SU-DHL-6 (cell line): ENCODE measurements around the gene DBNDD1.
"Not testable (repeated sequence)": the region's sequence is repeated elsewhere in the genome, so short reads cannot be mapped to it uniquely, and the experiment has no call there.

Experiments
- H2AFZ ChIP-seq: fragments of 200-600 bp; sonication (generic); 2 replicates; pipeline ENCODE4 v1.6.1; 2014; ENCODE audit warnings: low read depth, mild to moderate bottlenecking, moderate library complexity, mixed read lengths, antibody characterized with exemption, low read length; ENCODE audit not compliant: severe bottlenecking
- H3F3A ChIP-seq: fragments of 200-600 bp; shearing (Covaris generic); 2 replicates; pipeline ENCODE4 v1.6.0; 2016; ENCODE audit warnings: antibody characterized with exemption, mild to moderate bottlenecking; ENCODE audit not compliant: insufficient read depth
- H3K27ac ChIP-seq: fragments of 200-600 bp; sonication (generic); 2 replicates; pipeline ENCODE4 v1.5.1; 2016; ENCODE audit warnings: low read depth, mild to moderate bottlenecking, low read length, moderate library complexity, mixed read lengths
- H3K27me3 ChIP-seq: fragments of 200-600 bp; sonication (generic), shearing (Covaris generic); 2 replicates; pipeline ENCODE4 v1.6.0; 2014; ENCODE audit warnings: mild to moderate bottlenecking, low read length
- H3K36me3 ChIP-seq: fragments of 200-600 bp; sonication (generic); 2 replicates; pipeline ENCODE4 v1.6.1; 2014; ENCODE audit warnings: mild to moderate bottlenecking, low read length, mixed read lengths
- H3K4me2 ChIP-seq: fragments of 300-600, 200-600 bp; shearing (Covaris generic), sonication (generic); 2 replicates; pipeline ENCODE4 v1.6.0; 2014; ENCODE audit warnings: low read length, low read depth, mild to moderate bottlenecking; ENCODE audit not compliant: poor library complexity, severe bottlenecking
- H3K4me3 ChIP-seq: fragments of 200-600 bp; sonication (generic); 2 replicates; pipeline ENCODE4 v1.5.1; 2014; ENCODE audit warnings: antibody characterized with exemption, low read length, mild to moderate bottlenecking, mixed read lengths; ENCODE audit not compliant: insufficient read depth, poor library complexity, severe bottlenecking
- H3K79me2 ChIP-seq: fragments of 200-600 bp; sonication (generic); 2 replicates; pipeline ENCODE4 v1.6.1; 2014; ENCODE audit warnings: mild to moderate bottlenecking, low read length, moderate library complexity; ENCODE audit not compliant: insufficient read depth
- H3K9ac ChIP-seq: fragments of 200-600 bp; sonication (generic); 2 replicates; pipeline ENCODE4 v1.7.0; 2014; ENCODE audit warnings: mild to moderate bottlenecking, low read length
- H3K9me2 ChIP-seq: fragments of 200-600 bp; sonication (generic); replicated peaks from 2 replicates; pipeline ENCODE4 v1.6.1; 2014; ENCODE audit warnings: low read length; ENCODE audit not compliant: insufficient read depth
- H3K9me3 ChIP-seq: fragments of 200-600 bp; sonication (generic); 2 replicates; pipeline ENCODE4 v1.6.1; 2014; ENCODE audit warnings: low read length, mixed read lengths; ENCODE audit not compliant: insufficient read depth
- H4K20me1 ChIP-seq: fragments of 200-600 bp; sonication (generic); 2 replicates; pipeline ENCODE4 v1.6.1; 2014; ENCODE audit warnings: low read depth, mild to moderate bottlenecking, antibody characterized with exemption, low read length, moderate library complexity, mixed read lengths
- EZH2phosphoT487 ChIP-seq: fragments of 200-600 bp; sonication (generic), shearing (Covaris generic); conservative IDR thresholded peaks from 2 replicates; pipeline ENCODE4 v1.6.1; 2018; ENCODE audit warnings: mild to moderate bottlenecking, antibody characterized with exemption, low read length, moderate library complexity, mixed read lengths
- TF ChIP-seq, protein P1 (sequence below): fragments of 200-600 bp; sonication (generic); IDR thresholded peaks from one replicate; pipeline ENCODE4 v1.5.1; 2017; ENCODE audit warnings: antibody characterized with exemption, mild to moderate bottlenecking, low read length, moderate library complexity; ENCODE audit not compliant: insufficient read depth, poor library complexity, severe bottlenecking

Gene DBNDD1

DNA sequence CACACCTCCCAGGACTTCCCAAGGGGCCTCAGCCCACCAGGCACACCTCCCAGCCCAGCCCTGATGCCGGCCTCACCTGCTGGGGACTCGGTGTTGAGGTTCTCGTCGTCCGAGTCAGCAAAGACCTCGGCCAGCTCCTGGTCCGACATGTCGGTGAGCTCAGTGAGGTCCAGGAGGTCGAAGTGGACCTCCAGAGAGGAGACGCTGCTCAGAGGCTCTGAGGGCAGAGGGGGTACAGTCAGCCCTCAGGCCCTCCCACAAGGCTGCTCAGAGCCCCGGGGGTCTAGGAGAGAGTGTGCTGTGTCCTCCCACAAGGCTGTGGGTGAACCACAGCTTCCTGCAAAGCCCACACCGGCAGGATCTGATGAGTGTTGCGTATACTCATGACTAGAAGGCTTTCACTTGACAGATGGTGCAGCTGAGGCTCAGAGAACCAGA is 10.5 kb downstream of the DBNDD1 start:
- H4K20me1 ChIP-seq, result no peaks in the 10 kb centered on the region
- H3K9me2 ChIP-seq, result no peaks in the 10 kb centered on the region
- H3K79me2 ChIP-seq, result no peaks in the 10 kb centered on the region
- H2AFZ ChIP-seq, result no peak overlapping the region
- no peak for TF ChIP-seq EZH2phosphoT487
- TF ChIP-seq, protein P1, sequence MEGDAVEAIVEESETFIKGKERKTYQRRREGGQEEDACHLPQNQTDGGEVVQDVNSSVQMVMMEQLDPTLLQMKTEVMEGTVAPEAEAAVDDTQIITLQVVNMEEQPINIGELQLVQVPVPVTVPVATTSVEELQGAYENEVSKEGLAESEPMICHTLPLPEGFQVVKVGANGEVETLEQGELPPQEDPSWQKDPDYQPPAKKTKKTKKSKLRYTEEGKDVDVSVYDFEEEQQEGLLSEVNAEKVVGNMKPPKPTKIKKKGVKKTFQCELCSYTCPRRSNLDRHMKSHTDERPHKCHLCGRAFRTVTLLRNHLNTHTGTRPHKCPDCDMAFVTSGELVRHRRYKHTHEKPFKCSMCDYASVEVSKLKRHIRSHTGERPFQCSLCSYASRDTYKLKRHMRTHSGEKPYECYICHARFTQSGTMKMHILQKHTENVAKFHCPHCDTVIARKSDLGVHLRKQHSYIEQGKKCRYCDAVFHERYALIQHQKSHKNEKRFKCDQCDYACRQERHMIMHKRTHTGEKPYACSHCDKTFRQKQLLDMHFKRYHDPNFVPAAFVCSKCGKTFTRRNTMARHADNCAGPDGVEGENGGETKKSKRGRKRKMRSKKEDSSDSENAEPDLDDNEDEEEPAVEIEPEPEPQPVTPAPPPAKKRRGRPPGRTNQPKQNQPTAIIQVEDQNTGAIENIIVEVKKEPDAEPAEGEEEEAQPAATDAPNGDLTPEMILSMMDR, result no peak
- H3K9ac ChIP-seq, result no peak overlapping the region
- no peak overlapping the region for H3K4me2 ChIP-seq
- H3K27ac ChIP-seq, result no peak overlapping the region
- no peak overlapping the region for H3K4me3 ChIP-seq
- no peaks in the 10 kb centered on the region for H3K36me3 ChIP-seq
- H3K27me3 ChIP-seq, result no peaks in the 10 kb centered on the region
- no peaks in the 10 kb centered on the region for H3F3A ChIP-seq
- H3K9me3 ChIP-seq, result no peaks in the 10 kb centered on the region

DNA sequence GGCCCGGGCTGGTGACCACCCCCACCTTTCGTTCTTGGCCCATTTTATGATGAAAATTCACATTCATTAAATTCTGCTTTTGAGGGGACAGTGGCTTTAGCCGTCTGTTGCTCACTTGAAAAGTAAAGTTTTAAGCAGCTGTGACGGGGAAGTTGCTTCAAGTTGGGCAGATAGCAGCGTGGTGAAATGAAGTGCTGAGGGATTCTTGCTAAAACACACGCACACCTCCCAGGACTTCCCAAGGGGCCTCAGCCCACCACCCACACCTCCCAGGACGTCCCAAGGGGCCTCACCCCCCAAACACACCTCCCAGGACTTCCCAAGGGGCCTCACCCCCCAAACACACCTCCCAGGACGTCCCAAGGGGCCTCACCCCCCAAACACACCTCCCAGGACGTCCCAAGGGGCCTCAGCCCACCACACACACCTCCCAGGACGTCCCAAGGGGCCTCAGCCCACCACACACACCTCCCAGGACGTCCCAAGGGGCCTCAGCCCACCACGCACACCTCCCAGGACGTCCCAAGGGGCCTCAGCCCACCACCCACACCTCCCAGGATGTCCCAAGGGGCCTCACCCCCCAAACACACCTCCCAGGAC is 11.5 kb downstream of the DBNDD1 start:
- H3K79me2 ChIP-seq, H3K4me3 ChIP-seq, H2AFZ ChIP-seq, H3K27ac ChIP-seq, H3F3A ChIP-seq, H3K4me2 ChIP-seq, H3K9me2 ChIP-seq, H3K36me3 ChIP-seq, H3K27me3 ChIP-seq, H3K9ac ChIP-seq, H4K20me1 ChIP-seq, H3K9me3 ChIP-seq: not testable (repeated sequence)

DNA sequence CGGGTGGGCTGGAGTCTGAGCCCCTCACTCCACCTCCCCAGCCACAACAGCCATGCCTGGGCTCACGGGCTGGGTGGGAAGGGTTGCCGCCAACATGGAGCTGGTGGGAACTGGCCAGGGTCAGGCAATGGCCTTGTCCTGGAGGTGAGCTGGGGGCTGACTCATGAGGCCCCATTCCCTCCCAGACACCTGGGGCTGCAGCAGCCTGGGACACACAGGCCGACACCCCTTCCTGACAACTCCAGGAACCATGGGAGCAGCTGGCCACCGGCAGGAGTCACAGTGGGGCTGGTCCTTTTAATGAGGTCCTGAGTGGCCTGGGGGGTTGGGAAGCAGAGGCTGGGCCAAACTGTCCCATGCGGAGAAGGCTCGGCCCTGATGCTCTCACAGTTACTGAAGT is 12.2 kb downstream of the DBNDD1 start:
- Histone ChIP-seq H4K20me1 (no peaks in the 10 kb centered on the region), H3K27me3 (no peaks in the 10 kb centered on the region), H3K27ac (no peak overlapping the region), H3K79me2 (no peaks in the 10 kb centered on the region), H3F3A (no peaks in the 10 kb centered on the region), H3K4me3 (no peak overlapping the region), H3K36me3 (no peaks in the 10 kb centered on the region), H3K9ac (no peak overlapping the region), H3K9me2 (no peaks in the 10 kb centered on the region), H3K4me2 (no peak overlapping the region), H3K9me3 (no peaks in the 10 kb centered on the region), H2AFZ (no peak overlapping the region)
- TF ChIP-seq, protein P1, result no peak
- no peak for TF ChIP-seq EZH2phosphoT487

DNA sequence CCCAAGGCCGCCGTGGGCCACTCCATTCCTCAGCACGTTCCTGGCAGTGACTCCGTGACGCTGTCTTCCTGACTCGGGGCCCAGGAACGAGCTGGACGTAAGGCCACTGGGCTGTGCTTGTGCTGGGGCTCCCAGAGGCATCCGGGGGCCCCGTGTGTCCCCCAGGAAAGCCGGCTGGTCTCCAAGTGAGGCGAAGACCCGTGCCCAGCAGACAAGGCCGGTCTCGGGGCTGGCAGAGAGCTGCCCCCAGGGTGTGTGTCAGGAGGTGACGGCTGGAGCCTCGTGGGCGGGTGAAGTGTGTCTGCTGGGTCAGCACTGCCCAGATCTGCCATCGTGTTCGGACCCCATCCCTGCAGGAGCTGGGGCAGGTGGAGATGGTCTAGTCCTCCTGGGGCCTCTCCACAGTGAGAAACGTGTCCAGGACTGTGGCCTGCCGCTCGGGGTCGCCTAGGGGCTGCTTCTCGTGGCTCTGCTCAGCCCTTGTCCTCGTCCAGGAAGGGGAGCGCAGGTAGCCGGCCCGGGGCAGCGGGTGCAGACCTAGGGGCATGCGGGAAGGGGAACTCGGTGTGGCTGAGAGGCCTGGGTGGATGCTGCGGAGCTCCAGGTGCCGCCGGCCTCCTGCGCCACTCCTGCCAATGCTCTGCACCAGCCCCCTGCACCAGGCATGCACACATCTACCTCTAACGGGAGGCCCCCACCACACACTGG is 13.1 kb downstream of the DBNDD1 start:
- H3F3A ChIP-seq, result no peaks in the 10 kb centered on the region
- no peak overlapping the region for H3K4me2 ChIP-seq
- no peaks in the 10 kb centered on the region for H3K9me2 ChIP-seq
- H3K27ac ChIP-seq, result no peak overlapping the region
- H3K27me3 ChIP-seq, result no peaks in the 10 kb centered on the region
- H2AFZ ChIP-seq, result no peak overlapping the region
- H3K4me3 ChIP-seq, result no peak overlapping the region
- no peak for TF ChIP-seq EZH2phosphoT487
- TF ChIP-seq, protein P1, result no peak
- no peaks in the 10 kb centered on the region for H4K20me1 ChIP-seq
- no peaks in the 10 kb centered on the region for H3K9me3 ChIP-seq
- no peak overlapping the region for H3K9ac ChIP-seq
- no peaks in the 10 kb centered on the region for H3K79me2 ChIP-seq
- no peaks in the 10 kb centered on the region for H3K36me3 ChIP-seq
